ENCODE results near the gene GFER. TPM values are rescaled to one million over a fixed set of nuclear protein-coding genes. Genes with fewer than 3 reads are reported as not detected.

The GFER gene
- total RNA-seq, 1 experiment from 2014 or later, result 58.5 TPM

DNA sequence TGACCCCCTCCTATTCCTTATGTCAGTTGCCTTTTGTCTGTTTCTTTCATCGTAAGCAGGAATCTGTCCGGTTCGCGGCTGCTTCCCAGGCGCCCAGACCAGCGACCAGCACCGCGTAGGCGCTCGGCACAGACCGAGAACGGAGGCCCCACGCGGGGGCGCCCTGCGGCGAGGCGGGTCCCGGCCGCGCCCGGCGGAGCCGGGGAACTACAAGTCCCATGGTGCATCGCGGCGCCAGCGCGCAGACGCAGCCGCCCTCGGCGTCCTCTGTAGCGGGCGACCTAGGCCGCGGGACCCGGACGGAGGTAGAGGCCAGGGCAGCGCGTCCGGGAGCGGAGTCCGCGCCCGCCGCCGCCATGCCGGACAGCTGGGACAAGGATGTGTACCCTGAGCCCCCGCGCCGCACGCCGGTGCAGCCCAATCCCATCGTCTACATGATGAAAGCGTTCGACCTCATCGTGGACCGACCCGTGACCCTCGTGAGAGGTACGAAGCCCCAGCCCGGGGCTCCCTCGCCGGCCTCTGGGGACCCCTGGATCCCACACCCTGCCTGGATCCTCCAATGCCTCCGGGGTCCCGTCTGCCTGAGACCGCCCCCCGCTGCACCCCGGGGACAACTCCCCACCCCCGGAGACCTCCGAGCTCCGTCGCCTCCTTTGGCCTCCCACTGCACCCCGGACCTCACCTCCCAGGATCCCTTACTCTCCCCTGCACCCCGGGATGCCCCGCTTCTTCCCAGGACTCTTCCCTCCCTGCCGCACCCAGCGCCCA lies 24.5 kb upstream of the GFER start, which contains the start of gene NDUFB10 (continued):
- TF ChIP-seq, protein P1, sequence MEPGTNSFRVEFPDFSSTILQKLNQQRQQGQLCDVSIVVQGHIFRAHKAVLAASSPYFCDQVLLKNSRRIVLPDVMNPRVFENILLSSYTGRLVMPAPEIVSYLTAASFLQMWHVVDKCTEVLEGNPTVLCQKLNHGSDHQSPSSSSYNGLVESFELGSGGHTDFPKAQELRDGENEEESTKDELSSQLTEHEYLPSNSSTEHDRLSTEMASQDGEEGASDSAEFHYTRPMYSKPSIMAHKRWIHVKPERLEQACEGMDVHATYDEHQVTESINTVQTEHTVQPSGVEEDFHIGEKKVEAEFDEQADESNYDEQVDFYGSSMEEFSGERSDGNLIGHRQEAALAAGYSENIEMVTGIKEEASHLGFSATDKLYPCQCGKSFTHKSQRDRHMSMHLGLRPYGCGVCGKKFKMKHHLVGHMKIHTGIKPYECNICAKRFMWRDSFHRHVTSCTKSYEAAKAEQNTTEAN (CRISPR knock-in tag; IDR thresholded peaks at IDR 0.05), result 0 out of 2 replicates have a peak, but pooled peaks have one; percentile 57
- TF ChIP-seq ZNF671 (CRISPR knock-in tag; IDR thresholded peaks at IDR 0.05), result 0 out of 2 replicates have a peak, but pooled peaks have one; percentile 49
- TF ChIP-seq, protein P2, sequence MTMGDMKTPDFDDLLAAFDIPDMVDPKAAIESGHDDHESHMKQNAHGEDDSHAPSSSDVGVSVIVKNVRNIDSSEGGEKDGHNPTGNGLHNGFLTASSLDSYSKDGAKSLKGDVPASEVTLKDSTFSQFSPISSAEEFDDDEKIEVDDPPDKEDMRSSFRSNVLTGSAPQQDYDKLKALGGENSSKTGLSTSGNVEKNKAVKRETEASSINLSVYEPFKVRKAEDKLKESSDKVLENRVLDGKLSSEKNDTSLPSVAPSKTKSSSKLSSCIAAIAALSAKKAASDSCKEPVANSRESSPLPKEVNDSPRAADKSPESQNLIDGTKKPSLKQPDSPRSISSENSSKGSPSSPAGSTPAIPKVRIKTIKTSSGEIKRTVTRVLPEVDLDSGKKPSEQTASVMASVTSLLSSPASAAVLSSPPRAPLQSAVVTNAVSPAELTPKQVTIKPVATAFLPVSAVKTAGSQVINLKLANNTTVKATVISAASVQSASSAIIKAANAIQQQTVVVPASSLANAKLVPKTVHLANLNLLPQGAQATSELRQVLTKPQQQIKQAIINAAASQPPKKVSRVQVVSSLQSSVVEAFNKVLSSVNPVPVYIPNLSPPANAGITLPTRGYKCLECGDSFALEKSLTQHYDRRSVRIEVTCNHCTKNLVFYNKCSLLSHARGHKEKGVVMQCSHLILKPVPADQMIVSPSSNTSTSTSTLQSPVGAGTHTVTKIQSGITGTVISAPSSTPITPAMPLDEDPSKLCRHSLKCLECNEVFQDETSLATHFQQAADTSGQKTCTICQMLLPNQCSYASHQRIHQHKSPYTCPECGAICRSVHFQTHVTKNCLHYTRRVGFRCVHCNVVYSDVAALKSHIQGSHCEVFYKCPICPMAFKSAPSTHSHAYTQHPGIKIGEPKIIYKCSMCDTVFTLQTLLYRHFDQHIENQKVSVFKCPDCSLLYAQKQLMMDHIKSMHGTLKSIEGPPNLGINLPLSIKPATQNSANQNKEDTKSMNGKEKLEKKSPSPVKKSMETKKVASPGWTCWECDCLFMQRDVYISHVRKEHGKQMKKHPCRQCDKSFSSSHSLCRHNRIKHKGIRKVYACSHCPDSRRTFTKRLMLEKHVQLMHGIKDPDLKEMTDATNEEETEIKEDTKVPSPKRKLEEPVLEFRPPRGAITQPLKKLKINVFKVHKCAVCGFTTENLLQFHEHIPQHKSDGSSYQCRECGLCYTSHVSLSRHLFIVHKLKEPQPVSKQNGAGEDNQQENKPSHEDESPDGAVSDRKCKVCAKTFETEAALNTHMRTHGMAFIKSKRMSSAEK (CRISPR knock-in tag; IDR thresholded peaks at IDR 0.05; ENCODE audit: borderline replicate concordance), result no peak
- peak; percentile 88 for TF ChIP-seq ZNF232 (CRISPR knock-in tag; IDR thresholded peaks at IDR 0.05)
- TF ChIP-seq, protein P3, sequence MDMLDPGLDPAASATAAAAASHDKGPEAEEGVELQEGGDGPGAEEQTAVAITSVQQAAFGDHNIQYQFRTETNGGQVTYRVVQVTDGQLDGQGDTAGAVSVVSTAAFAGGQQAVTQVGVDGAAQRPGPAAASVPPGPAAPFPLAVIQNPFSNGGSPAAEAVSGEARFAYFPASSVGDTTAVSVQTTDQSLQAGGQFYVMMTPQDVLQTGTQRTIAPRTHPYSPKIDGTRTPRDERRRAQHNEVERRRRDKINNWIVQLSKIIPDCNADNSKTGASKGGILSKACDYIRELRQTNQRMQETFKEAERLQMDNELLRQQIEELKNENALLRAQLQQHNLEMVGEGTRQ (CRISPR knock-in tag; IDR thresholded peaks at IDR 0.05), result peak; percentile 33
- 0 out of 2 replicates have a peak, but pooled peaks have one; percentile 24 for TF ChIP-seq FOXP1 (CRISPR knock-in tag; IDR thresholded peaks at IDR 0.05; ENCODE audit: borderline replicate concordance)
- TF ChIP-seq ZNF263 (CRISPR knock-in tag; IDR thresholded peaks at IDR 0.05; ENCODE audit: low read depth), result no peak
- TF ChIP-seq OVOL2 (CRISPR knock-in tag; IDR thresholded peaks at IDR 0.05; ENCODE audit: borderline replicate concordance), result no peak
- TF ChIP-seq KAT7 (CRISPR knock-in tag; IDR thresholded peaks at IDR 0.05; ENCODE audit: borderline replicate concordance), result no peak
- TF ChIP-seq, protein P4, sequence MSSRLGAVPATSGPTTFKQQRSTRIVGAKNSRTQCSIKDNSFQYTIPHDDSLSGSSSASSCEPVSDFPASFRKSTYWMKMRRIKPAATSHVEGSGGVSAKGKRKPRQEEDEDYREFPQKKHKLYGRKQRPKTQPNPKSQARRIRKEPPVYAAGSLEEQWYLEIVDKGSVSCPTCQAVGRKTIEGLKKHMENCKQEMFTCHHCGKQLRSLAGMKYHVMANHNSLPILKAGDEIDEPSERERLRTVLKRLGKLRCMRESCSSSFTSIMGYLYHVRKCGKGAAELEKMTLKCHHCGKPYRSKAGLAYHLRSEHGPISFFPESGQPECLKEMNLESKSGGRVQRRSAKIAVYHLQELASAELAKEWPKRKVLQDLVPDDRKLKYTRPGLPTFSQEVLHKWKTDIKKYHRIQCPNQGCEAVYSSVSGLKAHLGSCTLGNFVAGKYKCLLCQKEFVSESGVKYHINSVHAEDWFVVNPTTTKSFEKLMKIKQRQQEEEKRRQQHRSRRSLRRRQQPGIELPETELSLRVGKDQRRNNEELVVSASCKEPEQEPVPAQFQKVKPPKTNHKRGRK (CRISPR knock-in tag; IDR thresholded peaks at IDR 0.05; ENCODE audit: borderline replicate concordance), result no peak
- TF ChIP-seq NFYB (CRISPR knock-in tag; conservative IDR thresholded peaks at IDR 0.05; ENCODE audit: low read depth), result no peak
- TF ChIP-seq JUN (CRISPR knock-in tag; IDR thresholded peaks at IDR 0.05), result 0 out of 2 replicates have a peak, but pooled peaks have one; percentile 71
- peak; percentile 37; the same call in 1 of the 2 replicates for TF ChIP-seq ESRRA (CRISPR knock-in tag; IDR thresholded peaks at IDR 0.05; ENCODE audit: borderline replicate concordance)
- TF ChIP-seq RELA (CRISPR knock-in tag; IDR thresholded peaks at IDR 0.05; ENCODE audit: borderline replicate concordance), result no peak
- TF ChIP-seq ZNF219 (CRISPR knock-in tag; IDR thresholded peaks at IDR 0.05; ENCODE audit: borderline replicate concordance), result no peak; the same call in 1 of the 2 replicates
- TF ChIP-seq, protein P5, sequence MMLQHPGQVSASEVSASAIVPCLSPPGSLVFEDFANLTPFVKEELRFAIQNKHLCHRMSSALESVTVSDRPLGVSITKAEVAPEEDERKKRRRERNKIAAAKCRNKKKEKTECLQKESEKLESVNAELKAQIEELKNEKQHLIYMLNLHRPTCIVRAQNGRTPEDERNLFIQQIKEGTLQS (CRISPR knock-in tag; conservative IDR thresholded peaks at IDR 0.05), result no peak
- no peak for TF ChIP-seq NFE2L1 (CRISPR knock-in tag; IDR thresholded peaks at IDR 0.05)
- TF ChIP-seq, protein P6, sequence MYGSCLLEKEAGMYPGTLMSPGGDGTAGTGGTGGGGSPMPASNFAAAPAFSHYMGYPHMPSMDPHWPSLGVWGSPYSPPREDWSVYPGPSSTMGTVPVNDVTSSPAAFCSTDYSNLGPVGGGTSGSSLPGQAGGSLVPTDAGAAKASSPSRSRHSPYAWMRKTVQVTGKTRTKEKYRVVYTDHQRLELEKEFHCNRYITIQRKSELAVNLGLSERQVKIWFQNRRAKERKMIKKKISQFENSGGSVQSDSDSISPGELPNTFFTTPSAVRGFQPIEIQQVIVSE (CRISPR knock-in tag; IDR thresholded peaks at IDR 0.05; ENCODE audit: borderline replicate concordance), result no peak
- TF ChIP-seq GABPB1 (CRISPR knock-in tag; IDR thresholded peaks at IDR 0.05), result peak; percentile 51; the same call in 1 of the 2 replicates
- TF ChIP-seq, protein P7, sequence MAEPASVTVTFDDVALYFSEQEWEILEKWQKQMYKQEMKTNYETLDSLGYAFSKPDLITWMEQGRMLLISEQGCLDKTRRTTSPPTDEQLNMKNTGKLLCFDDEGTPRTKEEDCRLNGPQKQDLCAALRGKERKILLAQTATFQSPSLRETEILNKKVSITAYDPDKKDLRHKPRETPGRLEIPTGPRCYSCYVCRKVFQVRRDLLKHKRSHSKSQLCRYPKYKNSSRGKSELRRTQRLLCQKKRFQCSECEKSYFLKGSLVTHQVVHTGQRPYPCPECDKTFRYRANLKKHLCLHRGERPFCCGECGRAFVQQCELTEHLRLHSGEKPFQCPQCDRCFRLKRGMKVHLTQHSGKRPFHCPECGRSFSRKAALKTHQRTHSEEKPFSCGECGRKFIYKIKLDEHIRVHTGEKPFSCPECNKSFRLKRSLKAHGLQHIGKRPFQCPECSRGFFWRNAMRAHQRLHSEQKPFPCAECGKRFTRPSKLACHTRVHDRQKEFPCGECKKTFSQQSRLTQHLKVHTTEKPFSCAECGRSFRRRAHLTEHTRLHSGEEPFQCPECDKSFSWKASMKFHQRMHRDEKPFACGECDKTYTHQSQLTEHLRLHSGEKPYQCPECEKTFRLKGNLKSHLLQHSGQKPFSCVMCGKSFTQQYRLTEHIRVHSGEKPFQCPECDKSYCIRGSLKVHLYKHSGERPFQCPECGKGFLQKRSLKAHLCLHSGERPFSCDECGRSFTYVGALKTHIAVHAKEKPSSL (CRISPR knock-in tag; conservative IDR thresholded peaks at IDR 0.05), result no peak
- no peak for TF ChIP-seq ZNF416 (CRISPR knock-in tag; IDR thresholded peaks at IDR 0.05)
- peak; percentile 55; the same call in 1 of the 2 replicates for TF ChIP-seq PRRX2 (CRISPR knock-in tag; IDR thresholded peaks at IDR 0.05)
- TF ChIP-seq, protein P8, sequence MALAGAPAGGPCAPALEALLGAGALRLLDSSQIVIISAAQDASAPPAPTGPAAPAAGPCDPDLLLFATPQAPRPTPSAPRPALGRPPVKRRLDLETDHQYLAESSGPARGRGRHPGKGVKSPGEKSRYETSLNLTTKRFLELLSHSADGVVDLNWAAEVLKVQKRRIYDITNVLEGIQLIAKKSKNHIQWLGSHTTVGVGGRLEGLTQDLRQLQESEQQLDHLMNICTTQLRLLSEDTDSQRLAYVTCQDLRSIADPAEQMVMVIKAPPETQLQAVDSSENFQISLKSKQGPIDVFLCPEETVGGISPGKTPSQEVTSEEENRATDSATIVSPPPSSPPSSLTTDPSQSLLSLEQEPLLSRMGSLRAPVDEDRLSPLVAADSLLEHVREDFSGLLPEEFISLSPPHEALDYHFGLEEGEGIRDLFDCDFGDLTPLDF (CRISPR knock-in tag; IDR thresholded peaks at IDR 0.05), result no peak
- TF ChIP-seq ZNF138 (CRISPR knock-in tag; conservative IDR thresholded peaks at IDR 0.05), result no peak
- TF ChIP-seq CREB1 (CRISPR knock-in tag; IDR thresholded peaks at IDR 0.05), result no peak
- no peak for TF ChIP-seq SMAD4 (CRISPR knock-in tag; IDR thresholded peaks at IDR 0.05)
